Panc1 (cell line): ENCODE results near the gene ACP7. TPM values are rescaled to one million over a fixed set of nuclear protein-coding genes. Genes with fewer than 3 reads are reported as not detected.

Experiments
- ATAC-seq: fragments of 200-7000 bp; cut with Tn5 transposase; 2 replicates; pipeline ENCODE4 v1.9.1; 2020; ENCODE audit warnings: mild to moderate bottlenecking, moderate library complexity
- BruUV-seq: library from RNA; stranded (reverse); fragments of 400-500 nt; replicated peaks from 2 replicates; lab custom pipeline; 2021; lab: Mats Ljungman, UMichigan
- CTCF ChIA-PET: fragments of 300-600 bp; sonication (Branson Sonifier 250); formaldehyde crosslinking; loops from one replicate; lab custom pipeline; 2022; ENCODE audit warnings: antibody characterized with exemption; lab: Charles Lee
- POLR2A ChIA-PET: fragments of 300-600 bp; sonication (Branson Sonifier 250); formaldehyde crosslinking; loops from one replicate; lab custom pipeline; 2022; ENCODE audit warnings: antibody characterized with exemption; lab: Charles Lee
- DNase-seq: peaks from one replicate; pipeline ENCODE4 v3.0.0-alpha.2; 2010; ENCODE audit warnings: low read depth, low spot score
- H3K27ac ChIP-seq: 2 replicates; pipeline ENCODE4 v1.5.1; 2011; ENCODE audit warnings: mild to moderate bottlenecking, low read length, inconsistent platforms
- H3K27me3 ChIP-seq: fragments of 200-500 bp; sonication (Bioruptor generic); 2 replicates; pipeline ENCODE4 v1.6.0; 2014; ENCODE audit warnings: low read length, inconsistent platforms; ENCODE audit not compliant: control insufficient read depth, insufficient read depth
- H3K36me3 ChIP-seq: fragments of 200-500 bp; sonication (Bioruptor generic); 2 replicates; pipeline ENCODE4 v1.5.1; 2014; ENCODE audit warnings: inconsistent platforms, mild to moderate bottlenecking, low read length, moderate library complexity; ENCODE audit not compliant: control insufficient read depth, insufficient read depth
- H3K4me1 ChIP-seq: 2 replicates; pipeline ENCODE4 v1.5.1; 2011; ENCODE audit warnings: inconsistent platforms, mild to moderate bottlenecking, low read length, moderate library complexity; ENCODE audit not compliant: control insufficient read depth, insufficient read depth
- H3K4me3 ChIP-seq, 2 experiments: 2 replicates each; pipeline ENCODE4 v1.5.1; 2011 to 2012; ENCODE audit warnings: low read depth in 2 of 2, low read length in 2 of 2, mild to moderate bottlenecking in 2 of 2, inconsistent platforms in 1 of 2, moderate library complexity in 1 of 2
- H3K9me3 ChIP-seq: fragments of 200-500 bp; sonication (Bioruptor generic); 2 replicates; pipeline ENCODE4 v1.5.1; 2014; ENCODE audit warnings: low read depth, mild to moderate bottlenecking, inconsistent platforms, low read length, moderate library complexity; ENCODE audit not compliant: control insufficient read depth, insufficient read depth
- POLR2AphosphoS5 ChIP-seq: IDR thresholded peaks from 2 replicates; pipeline ENCODE4 v1.6.1; 2012; ENCODE audit warnings: mild to moderate bottlenecking, low read depth, low read length, moderate library complexity
- SIN3A ChIP-seq: IDR thresholded peaks from 2 replicates; pipeline ENCODE4 v1.6.1; 2012; ENCODE audit warnings: low read depth, mild to moderate bottlenecking, low read length, moderate library complexity, borderline replicate concordance; ENCODE audit not compliant: insufficient read depth
- TCF7L2 ChIP-seq: IDR thresholded peaks from 2 replicates; pipeline ENCODE4 v1.6.1; 2011; ENCODE audit warnings: mild to moderate bottlenecking, low read depth, low read length, inconsistent platforms
- in situ Hi-C: cut with HindIII; loops from 2 replicates; pipeline ENCODE4 v1.10.0; 2016; ENCODE audit warnings: low sequenced_read_pairs, low pct_unique_long_range_greater_than_20kb
- intact Hi-C: fragments of 100-400 bp; cut with micrococcal nuclease; formaldehyde crosslinking; loops from one replicate; pipeline ENCODE4 v1.10.0; 2022; ENCODE audit not compliant: unreplicated experiment
- total RNA-seq: library from RNA; stranded (reverse); gene quantifications from one replicate; pipeline ENCODE4 v1.2.1, GENCODE V29; 2021; ENCODE audit not compliant: unreplicated experiment
- TF ChIP-seq, protein P1 (sequence below): fragments of 450-650 bp; IDR thresholded peaks from 2 replicates; pipeline ENCODE4 v1.5.1; 2017; ENCODE audit warnings: mild to moderate bottlenecking
- TF ChIP-seq, protein P2 (sequence below), 2 experiments: IDR thresholded peaks; 2 replicates each; pipeline ENCODE4 v1.6.1; 2011 to 2012; ENCODE audit warnings: low read depth in 2 of 2, control low read depth in 1 of 2, low read length in 1 of 2, mild to moderate bottlenecking in 1 of 2, moderate library complexity in 1 of 2; ENCODE audit not compliant: insufficient read depth in 1 of 2

The ACP7 gene
- total RNA-seq, 1 experiment from 2014 or later, result 10.3 TPM

- peaks cover 57% of the 10 kb centered on the region for H3K4me1 ChIP-seq
- ATAC-seq (no peak), DNase-seq (no peak)
- in situ Hi-C loops (no loop called here), intact Hi-C loops (no loop called here)
- H3K27me3 ChIP-seq, result no peaks in the 10 kb centered on the region
- ChIA-PET CTCF (no interaction called here), POLR2A (interaction anchor here (0.6 to 1.7 kb wide), 4 partner anchors 9 to 750 kb away, joined by 3 to 5 read pairs (median 3); partner anchors contain the start of gene DYRK1B)
- H3K4me3 ChIP-seq, result peak overlapping the region; percentile 35 to 72
- H3K9me3 ChIP-seq, result no peaks in the 10 kb centered on the region
- H3K36me3 ChIP-seq, result no peaks in the 10 kb centered on the region
- no peak for TF ChIP-seq SIN3A
- TF ChIP-seq POLR2AphosphoS5, result no peak
- TF ChIP-seq, protein P1, sequence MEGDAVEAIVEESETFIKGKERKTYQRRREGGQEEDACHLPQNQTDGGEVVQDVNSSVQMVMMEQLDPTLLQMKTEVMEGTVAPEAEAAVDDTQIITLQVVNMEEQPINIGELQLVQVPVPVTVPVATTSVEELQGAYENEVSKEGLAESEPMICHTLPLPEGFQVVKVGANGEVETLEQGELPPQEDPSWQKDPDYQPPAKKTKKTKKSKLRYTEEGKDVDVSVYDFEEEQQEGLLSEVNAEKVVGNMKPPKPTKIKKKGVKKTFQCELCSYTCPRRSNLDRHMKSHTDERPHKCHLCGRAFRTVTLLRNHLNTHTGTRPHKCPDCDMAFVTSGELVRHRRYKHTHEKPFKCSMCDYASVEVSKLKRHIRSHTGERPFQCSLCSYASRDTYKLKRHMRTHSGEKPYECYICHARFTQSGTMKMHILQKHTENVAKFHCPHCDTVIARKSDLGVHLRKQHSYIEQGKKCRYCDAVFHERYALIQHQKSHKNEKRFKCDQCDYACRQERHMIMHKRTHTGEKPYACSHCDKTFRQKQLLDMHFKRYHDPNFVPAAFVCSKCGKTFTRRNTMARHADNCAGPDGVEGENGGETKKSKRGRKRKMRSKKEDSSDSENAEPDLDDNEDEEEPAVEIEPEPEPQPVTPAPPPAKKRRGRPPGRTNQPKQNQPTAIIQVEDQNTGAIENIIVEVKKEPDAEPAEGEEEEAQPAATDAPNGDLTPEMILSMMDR, result no peak
- TF ChIP-seq TCF7L2, result no peak
- TF ChIP-seq, protein P2, sequence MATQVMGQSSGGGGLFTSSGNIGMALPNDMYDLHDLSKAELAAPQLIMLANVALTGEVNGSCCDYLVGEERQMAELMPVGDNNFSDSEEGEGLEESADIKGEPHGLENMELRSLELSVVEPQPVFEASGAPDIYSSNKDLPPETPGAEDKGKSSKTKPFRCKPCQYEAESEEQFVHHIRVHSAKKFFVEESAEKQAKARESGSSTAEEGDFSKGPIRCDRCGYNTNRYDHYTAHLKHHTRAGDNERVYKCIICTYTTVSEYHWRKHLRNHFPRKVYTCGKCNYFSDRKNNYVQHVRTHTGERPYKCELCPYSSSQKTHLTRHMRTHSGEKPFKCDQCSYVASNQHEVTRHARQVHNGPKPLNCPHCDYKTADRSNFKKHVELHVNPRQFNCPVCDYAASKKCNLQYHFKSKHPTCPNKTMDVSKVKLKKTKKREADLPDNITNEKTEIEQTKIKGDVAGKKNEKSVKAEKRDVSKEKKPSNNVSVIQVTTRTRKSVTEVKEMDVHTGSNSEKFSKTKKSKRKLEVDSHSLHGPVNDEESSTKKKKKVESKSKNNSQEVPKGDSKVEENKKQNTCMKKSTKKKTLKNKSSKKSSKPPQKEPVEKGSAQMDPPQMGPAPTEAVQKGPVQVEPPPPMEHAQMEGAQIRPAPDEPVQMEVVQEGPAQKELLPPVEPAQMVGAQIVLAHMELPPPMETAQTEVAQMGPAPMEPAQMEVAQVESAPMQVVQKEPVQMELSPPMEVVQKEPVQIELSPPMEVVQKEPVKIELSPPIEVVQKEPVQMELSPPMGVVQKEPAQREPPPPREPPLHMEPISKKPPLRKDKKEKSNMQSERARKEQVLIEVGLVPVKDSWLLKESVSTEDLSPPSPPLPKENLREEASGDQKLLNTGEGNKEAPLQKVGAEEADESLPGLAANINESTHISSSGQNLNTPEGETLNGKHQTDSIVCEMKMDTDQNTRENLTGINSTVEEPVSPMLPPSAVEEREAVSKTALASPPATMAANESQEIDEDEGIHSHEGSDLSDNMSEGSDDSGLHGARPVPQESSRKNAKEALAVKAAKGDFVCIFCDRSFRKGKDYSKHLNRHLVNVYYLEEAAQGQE (IDR thresholded peaks at IDR 0.05; ENCODE audit: insufficient read depth in 1 of 2, low read depth in 2 of 2, low read length in 1 of 2), result no peak
- no TSS peak for BruUV-seq
- peak overlapping the region; percentile 67 for H3K27ac ChIP-seq
Measured at GRCh38 chr19:39083599-39083982, 577 bp upstream of the ACP7 start.

DNA sequence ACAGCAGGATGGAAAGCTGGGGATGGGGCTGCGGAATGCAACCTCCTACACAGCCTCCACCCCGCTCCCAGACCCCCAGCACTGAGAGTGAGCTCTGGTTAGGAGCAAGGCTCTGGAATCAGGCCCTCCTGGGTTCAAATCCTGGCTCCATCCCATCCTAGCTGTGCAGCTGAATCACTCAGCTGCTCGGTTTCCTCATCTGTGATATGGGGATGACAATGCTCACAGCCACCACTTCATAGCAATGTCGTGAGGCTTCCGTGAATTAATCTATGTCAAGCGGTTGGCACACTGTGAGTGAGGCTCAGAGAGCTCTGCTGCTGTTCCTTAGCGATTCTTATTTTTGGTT, 538 bp downstream of the ACP7 start:
- TF ChIP-seq, protein P1, result no peak
- TF ChIP-seq SIN3A (no peak; the same call in 1 of the 2 replicates), TCF7L2 (no peak), POLR2AphosphoS5 (no peak)
- TF ChIP-seq, protein P2 (IDR thresholded peaks at IDR 0.05; ENCODE audit: insufficient read depth in 1 of 2, low read depth in 2 of 2, low read length in 1 of 2), result no peak
- BruUV-seq, result TSS peak; percentile 77
- DNase-seq (peak; percentile 74), ATAC-seq (peak; percentile 60)
- Histone ChIP-seq H3K4me1 (peaks cover 50% of the 10 kb centered on the region), H3K36me3 (no peaks in the 10 kb centered on the region), H3K27me3 (no peaks in the 10 kb centered on the region), H3K4me3 (peak overlapping the region; percentile 35 to 72; a peak in 3 of 4 replicates), H3K27ac (peak overlapping the region; percentile 39), H3K9me3 (no peaks in the 10 kb centered on the region)
- intact Hi-C loops, result no loop called here
- ChIA-PET CTCF (interaction anchor here (0.6 to 1.0 kb wide), 3 partner anchors 9 to 194 kb away, joined by 3 read pairs; no protein-coding TSS in a partner anchor), POLR2A (no interaction called here)
- in situ Hi-C loops, result no loop called here
